HepG2 (cell line): ENCODE measurements around the gene QSOX2. TPM values are rescaled to one million over a fixed set of nuclear protein-coding genes. Genes with fewer than 3 reads are reported as not detected.
A peak's percentile ranks its signal among the peaks of the same experiment; 100 is the strongest.

ENCODE experiments used
- ATAC-seq: fragments of 200-7000 bp; cut with Tn5 transposase; 3 replicates; pipeline ENCODE4 v1.9.1; 2020; ENCODE audit warnings: mild to moderate bottlenecking, moderate library complexity
- BruUV-seq: library from RNA; stranded (reverse); fragments of 400-500 nt; replicated peaks from 2 replicates; lab custom pipeline; 2021; lab: Mats Ljungman, UMichigan
- CTCF ChIA-PET: fragments of 300-600 bp; formaldehyde crosslinking; extraction: SDS; loops from one replicate; lab custom pipeline; 2021; ENCODE audit warnings: low total read pairs, inconsistent platforms, low intra/inter-chr PET ratio; lab: Yijun Ruan, JAX
- POLR2A ChIA-PET: fragments of 350-600 bp; sonication (Branson Sonifier 250); formaldehyde crosslinking; loops from one replicate; lab custom pipeline; 2020; ENCODE audit warnings: antibody characterized with exemption, inconsistent platforms; lab: Yijun Ruan, JAX
- DNase-seq: peaks from one replicate; pipeline ENCODE4 v3.0.0-alpha.2; 2015; ENCODE audit warnings: low spot score
- FAIRE-seq: peaks from 3 replicates; lab custom pipeline; 2011; peaks lifted over from hg19 to GRCh38; lab: Jason Lieb, UNC
- H2AFZ ChIP-seq: one replicate; pipeline ENCODE4 v1.6.1; 2011; ENCODE audit warnings: low read length, inconsistent platforms
- H3K27ac ChIP-seq: fragments of 300-600 bp; 3 replicates; pipeline ENCODE4 v1.8.0; 2011; ENCODE audit warnings: mixed run types, mild to moderate bottlenecking, mixed read lengths, low read length, inconsistent platforms; ENCODE audit not compliant: insufficient read depth; ENCODE audit errors: extremely low read length
- H3K27me3 ChIP-seq, 2 experiments: fragments of 200-600 bp in 1 of 2; 2 replicates in 1 of 2; 3 replicates in 1 of 2; pipeline versions ENCODE4 v1.6.0 to v1.8.0; 2011; ENCODE audit warnings: low read length in 2 of 2, mild to moderate bottlenecking in 2 of 2, moderate library complexity in 2 of 2, inconsistent platforms in 1 of 2; ENCODE audit not compliant: insufficient read depth in 2 of 2, control insufficient read depth in 1 of 2
- H3K36me3 ChIP-seq, 2 experiments: fragments of 200-600 bp in 1 of 2; replicated peaks in 1 of 2; 2 replicates in 1 of 2; 3 replicates in 1 of 2; pipeline versions ENCODE4 v1.5.1 to v1.8.0; 2011; ENCODE audit warnings: low read length in 2 of 2, inconsistent platforms in 1 of 2; ENCODE audit not compliant: insufficient read depth in 2 of 2, control insufficient read depth in 1 of 2
- H3K4me1 ChIP-seq: 2 replicates; pipeline ENCODE4 v1.5.1; 2012; ENCODE audit warnings: low read length, inconsistent platforms; ENCODE audit not compliant: insufficient read depth
- H3K4me2 ChIP-seq: 2 replicates; pipeline ENCODE4 v1.6.0; 2011; ENCODE audit warnings: low read depth, low read length, inconsistent platforms
- H3K4me3 ChIP-seq, 3 experiments: fragments of 200-600 bp in 1 of 3; sonication (generic), shearing (Covaris generic) in 1 of 3; replicated peaks in 1 of 3; 2 replicates each; pipeline ENCODE4 v1.5.1; 2011 to 2016; ENCODE audit warnings: low read length in 3 of 3, inconsistent platforms in 2 of 3, low read depth in 2 of 3, mild to moderate bottlenecking in 2 of 3, control low read depth in 1 of 3, mixed read lengths in 1 of 3; ENCODE audit not compliant: insufficient read depth in 1 of 3
- H3K79me2 ChIP-seq: one replicate; pipeline ENCODE4 v1.6.1; 2011; ENCODE audit warnings: low read length, inconsistent platforms; ENCODE audit not compliant: insufficient read depth
- H3K9ac ChIP-seq: 2 replicates; pipeline ENCODE4 v1.6.0; 2011; ENCODE audit warnings: mild to moderate bottlenecking, low read depth, low read length, inconsistent platforms; ENCODE audit not compliant: insufficient read depth
- H3K9me3 ChIP-seq: 2 replicates; pipeline ENCODE4 v1.5.1; 2012; ENCODE audit warnings: mild to moderate bottlenecking, low read length
- H4K20me1 ChIP-seq: 2 replicates; pipeline ENCODE4 v1.6.0; 2011; ENCODE audit warnings: inconsistent platforms, mild to moderate bottlenecking, low read length, moderate library complexity; ENCODE audit not compliant: insufficient read depth
- ELF4 ChIP-seq: sonication (generic); formaldehyde crosslinking; IDR thresholded peaks from 2 replicates; pipeline ENCODE4 v1.5.0; 2020; ENCODE audit warnings: missing genetic modification reagents, mild to moderate bottlenecking, moderate library complexity, borderline replicate concordance
- EZH2 ChIP-seq: conservative IDR thresholded peaks from 2 replicates; pipeline ENCODE4 v1.6.1; 2012; ENCODE audit warnings: mild to moderate bottlenecking, low read depth, low read length, moderate library complexity
- FOXK2 ChIP-seq: fragments of 450-650 bp; IDR thresholded peaks from 2 replicates; pipeline ENCODE4 v1.6.1; 2016
- HIVEP1 ChIP-seq: sonication (generic); formaldehyde crosslinking; IDR thresholded peaks from 2 replicates; pipeline ENCODE4 v1.4.0; 2020; ENCODE audit warnings: mild to moderate bottlenecking, missing genetic modification reagents
- MZF1 ChIP-seq: sonication (generic); formaldehyde crosslinking; IDR thresholded peaks from 2 replicates; pipeline ENCODE4 v1.8.1; 2023; ENCODE audit warnings: mild to moderate bottlenecking, missing genetic modification reagents, borderline replicate concordance
- PRMT3 ChIP-seq: sonication (generic); formaldehyde crosslinking; IDR thresholded peaks from 2 replicates; pipeline ENCODE4 v1.8.1; 2022; ENCODE audit warnings: low read depth, mild to moderate bottlenecking, moderate library complexity, missing genetic modification reagents, borderline replicate concordance
- ZNF234 ChIP-seq: sonication (generic); formaldehyde crosslinking; conservative IDR thresholded peaks from 2 replicates; pipeline ENCODE4 v1.5.1; 2020; ENCODE audit warnings: mild to moderate bottlenecking, missing genetic modification reagents
- ZNF451 ChIP-seq: sonication (generic); formaldehyde crosslinking; IDR thresholded peaks from 2 replicates; pipeline ENCODE4 v1.5.0; 2020; ENCODE audit warnings: mild to moderate bottlenecking, missing genetic modification reagents
- ZNF530 ChIP-seq: sonication (generic); formaldehyde crosslinking; IDR thresholded peaks from 2 replicates; pipeline ENCODE4 v1.5.0; 2020; ENCODE audit warnings: low read depth, mild to moderate bottlenecking, missing genetic modification reagents
- ZSCAN31 ChIP-seq: sonication (generic); formaldehyde crosslinking; IDR thresholded peaks from 2 replicates; pipeline ENCODE4 v1.5.0; 2020; ENCODE audit warnings: low read depth, mild to moderate bottlenecking, missing genetic modification reagents
- WGBS: methylation state at CpG from one replicate; pipeline ENCODE4 v1.1.6; 2017; ENCODE audit warnings: low lambda C conversion rate; 5-methylcytosine and 5-hydroxymethylcytosine counted together
- in situ Hi-C: cut with HindIII; loops from 2 replicates; pipeline ENCODE4 v1.10.0; 2017; ENCODE audit warnings: low pct_unique_long_range_greater_than_20kb; ENCODE audit not compliant: extremely low pct_ligation_motif_present
- intact Hi-C: fragments of 100-400 bp; cut with micrococcal nuclease; formaldehyde crosslinking; loops from one replicate; pipeline ENCODE4 v1.10.0; 2022; ENCODE audit not compliant: unreplicated experiment
- polyA plus RNA-seq, 8 experiments: library from polyadenylated mRNA; depleted of rRNA in 3 of 8; stranded (reverse) in 7 of 8; unstranded in 1 of 8; fragments of >200 nt; fragmentation: Illumina TruSeq in 4 of 8; extraction: Trizol in 4 of 8; gene quantifications; 2 replicates each; pipeline versions ENCODE4 v1.2.1 to v1.2.3, GENCODE V29; 2011 to 2016; ENCODE audit warnings: low read depth in 4 of 8, missing spikeins in 1 of 8, mixed read lengths in 1 of 8; ENCODE audit not compliant: insufficient read depth in 1 of 8
- total RNA-seq, 5 experiments: library from RNA; depleted of rRNA; stranded (reverse); fragments of >200 nt; fragmentation: Illumina TruSeq; extraction: Trizol; gene quantifications; 2 replicates each; pipeline ENCODE4 v1.2.3, GENCODE V29; 2016; ENCODE audit warnings: low read depth in 1 of 5
- TF ChIP-seq, protein P1 (sequence below): sonication (generic); formaldehyde crosslinking; IDR thresholded peaks from 2 replicates; pipeline ENCODE4 v1.5.0; 2020; ENCODE audit warnings: mild to moderate bottlenecking, missing genetic modification reagents, moderate library complexity

Gene QSOX2
- total and polyA plus RNA-seq, 2 of the 13 experiments (the other 11 are each of a cell fraction or from before 2014, with no cell fraction given), result 27.1 to 42.1 TPM

DNA sequence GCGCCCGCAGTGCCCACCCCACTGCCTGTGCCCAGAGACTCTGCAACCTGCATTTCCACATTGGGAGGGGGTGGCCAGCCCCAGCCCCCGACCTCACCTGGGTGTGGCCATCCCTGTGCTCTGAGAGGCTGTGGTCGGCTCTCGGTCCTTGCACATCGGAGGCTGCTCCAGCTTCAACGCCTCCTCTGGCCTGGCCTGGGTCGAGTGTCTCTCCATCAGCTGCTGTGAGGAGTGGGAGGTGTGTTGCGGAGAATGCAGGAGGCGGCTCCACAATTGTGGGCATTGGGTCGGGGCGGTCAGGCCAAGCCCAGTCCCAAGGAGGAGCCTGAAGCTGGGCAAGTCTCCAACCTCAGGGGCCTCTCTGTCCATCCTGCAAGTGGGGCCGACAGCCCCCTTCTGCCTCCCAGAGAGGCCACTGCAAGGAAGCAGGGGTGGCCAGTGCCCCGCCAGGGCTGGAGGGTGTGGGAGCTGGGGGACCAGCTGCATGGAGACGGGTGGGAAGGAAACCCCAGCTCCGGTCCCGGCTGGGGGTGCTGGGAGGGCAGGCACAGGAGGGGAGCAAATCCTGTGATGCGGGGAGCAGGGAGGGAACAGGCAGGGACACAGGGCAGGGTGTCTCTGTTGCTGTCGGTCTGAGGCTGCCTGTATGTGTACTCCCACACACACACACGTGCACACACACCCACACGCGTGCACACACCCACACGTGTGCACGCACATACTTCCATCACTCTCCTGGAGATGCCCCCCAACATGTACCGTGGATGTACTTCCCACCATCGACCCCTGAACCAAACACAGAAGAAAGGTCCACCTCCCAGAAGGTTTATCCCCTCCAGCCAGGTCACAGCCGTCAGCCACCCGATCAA is 29.4 kb upstream of the QSOX2 start:
- TF ChIP-seq PRMT3 (no peak), EZH2 (0 out of 2 replicates have a peak, but pooled peaks have one; percentile 36), ZSCAN31 (CRISPR knock-in tag) (no peak), HIVEP1 (CRISPR knock-in tag) (no peak)
- ATAC-seq (no peak), DNase-seq (no peak), FAIRE-seq (no peak)
- ChIA-PET CTCF (no interaction called here), POLR2A (interaction anchor here (0.6 kb wide), 1 partner anchor 27 kb away, joined by 5 read pairs; no protein-coding TSS in a partner anchor)
- H3K9ac ChIP-seq, result no peak overlapping the region
- no TSS peak for BruUV-seq
- H3K79me2 ChIP-seq, result no peaks in the 10 kb centered on the region
- WGBS, result 22% methylated on average over 18 of the region's 28 CpGs
- H3K27ac ChIP-seq, result no peak overlapping the region
- intact Hi-C loops (no loop called here), in situ Hi-C loops (loop anchor here (25.0 kb wide), 1 partner anchor 288 kb away; no protein-coding TSS in a partner anchor)
- no peaks in the 10 kb centered on the region for H3K9me3 ChIP-seq
- H3K27me3 ChIP-seq, result peaks cover 12 to 67% of the 10 kb centered on the region in 2 experiments; a peak in 4 of 5 replicates
- H4K20me1 ChIP-seq, result 0 out of 2 replicates have a peak, but pooled peaks cover 2% of the 10 kb centered on the region
- no peaks in the 10 kb centered on the region for H3K4me1 ChIP-seq
- no peaks in the 10 kb centered on the region for H3K36me3 ChIP-seq
- H2AFZ ChIP-seq, result no peak overlapping the region
- H3K4me2 ChIP-seq, result no peak overlapping the region
- no peak overlapping the region for H3K4me3 ChIP-seq

DNA sequence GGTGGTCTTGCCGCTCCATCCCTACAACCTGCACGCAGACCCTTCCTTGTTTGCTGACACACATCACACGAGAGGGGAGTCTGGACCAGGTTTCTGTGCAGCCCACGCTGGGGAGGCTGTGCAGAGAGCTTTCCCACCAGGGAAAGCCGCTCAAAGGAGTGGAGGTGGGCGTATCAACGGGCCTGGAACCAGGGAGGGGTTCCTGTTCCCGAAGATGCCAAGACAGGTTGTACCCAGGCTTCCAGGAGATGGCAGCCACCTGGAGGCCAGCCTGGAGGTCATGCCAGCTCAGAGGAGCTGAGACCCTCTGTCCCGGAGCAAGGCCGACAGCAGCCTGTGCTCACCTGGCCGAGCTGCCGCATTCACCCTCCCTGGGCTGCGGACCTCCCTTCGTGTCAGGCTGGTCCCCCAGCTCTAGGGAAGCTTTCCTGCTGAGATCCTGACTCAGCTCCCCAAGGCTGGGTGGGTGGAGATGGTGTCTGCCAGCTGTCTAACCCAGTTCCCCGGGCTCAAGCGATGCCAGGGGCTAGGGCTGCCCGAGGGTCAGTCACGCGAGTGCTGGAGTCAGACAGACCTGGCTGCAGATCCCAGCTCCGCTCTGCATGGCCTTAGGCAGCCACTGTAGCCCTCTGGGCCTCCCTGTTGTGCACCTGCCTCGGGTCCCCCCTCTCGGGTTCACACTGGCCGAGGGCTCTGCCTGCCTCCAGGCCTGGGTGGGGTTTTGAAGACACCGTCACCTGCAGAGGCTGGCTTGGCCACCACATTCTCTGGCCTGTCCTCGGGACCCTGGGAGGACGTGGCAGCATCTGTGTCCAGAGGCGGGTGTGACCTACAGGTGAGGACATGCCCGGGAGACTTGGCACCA is 28.5 kb upstream of the QSOX2 start:
- H3K4me2 ChIP-seq, result no peak overlapping the region
- H3K27ac ChIP-seq, result no peak overlapping the region
- FAIRE-seq (no peak), ATAC-seq (no peak), DNase-seq (no peak)
- H3K36me3 ChIP-seq, result no peaks in the 10 kb centered on the region
- H3K9ac ChIP-seq, result no peak overlapping the region
- H3K79me2 ChIP-seq, result no peaks in the 10 kb centered on the region
- no peak overlapping the region for H3K4me3 ChIP-seq
- in situ Hi-C loops (loop anchor here (25.0 kb wide), 1 partner anchor 287 kb away; no protein-coding TSS in a partner anchor), intact Hi-C loops (no loop called here)
- ChIA-PET CTCF (no interaction called here), POLR2A (no interaction called here)
- H3K9me3 ChIP-seq, result no peaks in the 10 kb centered on the region
- peaks cover 12 to 65% of the 10 kb centered on the region in 2 experiments; a peak in 4 of 5 replicates for H3K27me3 ChIP-seq
- no TSS peak for BruUV-seq
- 0 out of 2 replicates have a peak, but pooled peaks cover 2% of the 10 kb centered on the region for H4K20me1 ChIP-seq
- WGBS, result 35% methylated on average over 13 of the region's 28 CpGs
- no peak overlapping the region for H2AFZ ChIP-seq
- H3K4me1 ChIP-seq, result 0 out of 2 replicates have a peak, but pooled peaks cover under 1% of the 10 kb centered on the region
- TF ChIP-seq MZF1 (CRISPR knock-in tag) (no peak), ELF4 (no peak), ZNF530 (CRISPR knock-in tag) (no peak), FOXK2 (no peak), ZNF451 (CRISPR knock-in tag) (no peak), ZNF234 (CRISPR knock-in tag) (no peak)
- TF ChIP-seq, protein P1, sequence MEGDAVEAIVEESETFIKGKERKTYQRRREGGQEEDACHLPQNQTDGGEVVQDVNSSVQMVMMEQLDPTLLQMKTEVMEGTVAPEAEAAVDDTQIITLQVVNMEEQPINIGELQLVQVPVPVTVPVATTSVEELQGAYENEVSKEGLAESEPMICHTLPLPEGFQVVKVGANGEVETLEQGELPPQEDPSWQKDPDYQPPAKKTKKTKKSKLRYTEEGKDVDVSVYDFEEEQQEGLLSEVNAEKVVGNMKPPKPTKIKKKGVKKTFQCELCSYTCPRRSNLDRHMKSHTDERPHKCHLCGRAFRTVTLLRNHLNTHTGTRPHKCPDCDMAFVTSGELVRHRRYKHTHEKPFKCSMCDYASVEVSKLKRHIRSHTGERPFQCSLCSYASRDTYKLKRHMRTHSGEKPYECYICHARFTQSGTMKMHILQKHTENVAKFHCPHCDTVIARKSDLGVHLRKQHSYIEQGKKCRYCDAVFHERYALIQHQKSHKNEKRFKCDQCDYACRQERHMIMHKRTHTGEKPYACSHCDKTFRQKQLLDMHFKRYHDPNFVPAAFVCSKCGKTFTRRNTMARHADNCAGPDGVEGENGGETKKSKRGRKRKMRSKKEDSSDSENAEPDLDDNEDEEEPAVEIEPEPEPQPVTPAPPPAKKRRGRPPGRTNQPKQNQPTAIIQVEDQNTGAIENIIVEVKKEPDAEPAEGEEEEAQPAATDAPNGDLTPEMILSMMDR (CRISPR knock-in tag), result no peak
